Heart left ventricle (tissue), 13 donors: Measurements from ENCODE around the gene MZT2A.
"Not testable (repeated sequence)": the region's sequence is repeated elsewhere in the genome, so short reads cannot be mapped to it uniquely, and the experiment has no call there.

Source experiments
- CTCF ChIP-seq, 12 donors: fragments of 200-600 bp; sonication (generic) in 4 of 12; IDR thresholded peaks; one replicate each; pipeline versions ENCODE4 v1.5.0 to v1.8.0; 2018 to 2022; ENCODE audit warnings: antibody characterized with exemption in 12 of 12, mild to moderate bottlenecking in 5 of 12
- POLR2A ChIP-seq, 2 donors: fragments of 450-650 bp; IDR thresholded peaks; one replicate each; pipeline ENCODE4 v1.6.1; 2017; ENCODE audit warnings: antibody characterized with exemption in 2 of 2, mild to moderate bottlenecking in 2 of 2, moderate library complexity in 2 of 2
- donor health status: ischemic (EF 13 %, LVEDD 7.1; RV severe dilation, severe dysfunction).
- donor health status: DM: no; HTN: yes; CAD: no.
- donor health status: DM: no; HTN: no; CAD: no.
- donor health status: ischemic (EF 25% LVEDD 6.9; RV normal size, moderate dysfunction).
- donor health status: ischemic (EF 25% LVEDD 5.7; RV mildly dilated, moderate dysfunction).
- donor health status: ischemic (EF 35%, LVEDD 5.7; RV mildly dilated, moderate dysfunction).
- donor health status: nonischemic (EF 11% LVEDD 7.7; RV severe dilation, severe dysfunction).
- donor health status: DM: yes; HTN: yes; CAD: no.
- donor health status: PGD.
- donor health status: ischemic (EF 29% LVEDD 5.4; RV normal size, mild dysfunction).
- donor health status: nonischemic (EF 23%, LVEDD 6.1; RV moderate dilation, normal function).

GRCh38 chr2:131514408-131515166 is 22.4 kb upstream of the MZT2A start:
- not testable (repeated sequence) for TF ChIP-seq POLR2A, CTCF (IDR thresholded peaks at IDR 0.05)
